ENCODE measurements around the gene COA3. TPM values are rescaled to one million over a fixed set of nuclear protein-coding genes. Genes with fewer than 3 reads are reported as not detected.

Gene COA3
- total RNA-seq, 1 experiment from 2014 or later = 41.0 TPM

DNA sequence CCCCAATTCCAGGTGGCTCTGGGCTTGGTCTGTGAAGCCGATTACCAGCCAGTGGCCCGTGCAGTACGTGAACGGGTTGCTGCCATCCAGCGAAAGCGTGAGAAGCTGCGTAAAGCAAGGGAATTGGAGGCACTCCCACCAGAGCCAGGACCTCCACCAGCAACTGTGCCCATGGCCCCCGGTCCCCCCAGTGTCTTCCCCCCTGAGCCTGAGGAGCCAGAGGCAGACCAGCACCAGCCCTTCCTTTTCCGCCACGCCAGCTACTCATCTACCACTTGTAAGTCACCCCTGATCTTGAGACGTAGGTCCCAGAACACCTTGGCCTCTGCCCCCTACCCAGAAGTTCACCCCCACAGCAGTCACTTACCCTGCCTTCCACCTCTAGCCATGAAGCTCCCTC, 11.2 kb downstream of the COA3 start:
- H3K27me3 Mint-ChIP-seq (ENCODE audit: insufficient read depth, unreplicated experiment) = no peaks in the 10 kb centered on the region
- no peak for DNase-seq (ENCODE audit: unreplicated experiment)
- TF ChIP-seq CTCF (IDR thresholded peaks at IDR 0.05; ENCODE audit: unreplicated experiment) = no peak
- H3K4me3 Mint-ChIP-seq (ENCODE audit: unreplicated experiment) = no peak overlapping the region
- no TSS peak for BruUV-seq (replicated peaks)
- H3K27ac Mint-ChIP-seq (ENCODE audit: low read depth, unreplicated experiment) = no peak overlapping the region
- no peaks in the 10 kb centered on the region for H3K9me3 Mint-ChIP-seq (ENCODE audit: unreplicated experiment)
- no peaks in the 10 kb centered on the region for H3K36me3 Mint-ChIP-seq (ENCODE audit: insufficient read depth, unreplicated experiment)
- POLR2A ChIA-PET = interaction anchor here (0.6 to 1.6 kb wide), 5 partner anchors 9 to 1417 kb away, joined by 3 to 6 read pairs (median 4); partner anchors contain the start of genes BECN1, RETREG3 and VPS25
- CTCF ChIA-PET = interaction anchor here (0.9 to 1.0 kb wide), 2 partner anchors 10 to 24 kb away, joined by 3 read pairs; no protein-coding TSS in a partner anchor
- intact Hi-C loops (cut with micrococcal nuclease) = no loop called here
- peaks cover 11% of the 10 kb centered on the region for H3K4me1 Mint-ChIP-seq (ENCODE audit: insufficient read depth, unreplicated experiment)

DNA sequence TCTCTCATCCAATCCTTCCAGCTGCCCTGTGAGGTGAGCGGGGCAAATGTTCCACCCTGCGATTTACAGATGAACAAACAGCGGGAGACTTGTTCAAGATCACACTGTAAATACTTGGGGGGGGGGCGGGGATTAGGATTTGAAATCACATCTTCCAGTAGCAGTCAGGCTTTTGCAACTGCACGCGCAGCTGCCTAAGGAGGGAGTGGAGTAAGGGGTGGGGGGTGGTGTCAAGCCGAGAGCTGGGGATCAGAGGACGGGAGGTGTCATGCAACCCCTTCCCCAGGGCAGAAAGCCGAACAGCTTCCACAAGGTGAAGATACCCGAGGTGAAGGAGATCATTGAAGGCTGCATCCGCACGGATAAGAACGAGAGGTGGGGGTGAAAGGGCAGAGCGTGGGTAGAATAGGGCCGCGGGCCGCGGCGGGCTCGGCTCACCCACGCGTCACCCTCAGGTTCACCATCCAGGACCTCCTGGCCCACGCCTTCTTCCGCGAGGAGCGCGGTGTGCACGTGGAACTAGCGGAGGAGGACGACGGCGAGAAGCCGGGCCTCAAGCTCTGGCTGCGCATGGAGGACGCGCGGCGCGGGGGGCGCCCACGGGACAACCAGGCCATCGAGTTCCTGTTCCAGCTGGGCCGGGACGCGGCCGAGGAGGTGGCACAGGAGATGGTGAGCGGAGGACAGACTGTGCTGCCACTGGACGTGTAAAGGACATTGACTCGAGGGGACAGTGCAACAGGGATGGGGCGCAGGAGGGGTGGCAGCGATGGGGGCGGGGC, 13.5 kb downstream of the COA3 start:
- CTCF ChIA-PET = no interaction called here
- Mint-ChIP-seq H3K4me3 (ENCODE audit: unreplicated experiment) (no peak overlapping the region), H3K36me3 (ENCODE audit: insufficient read depth, unreplicated experiment) (peaks cover 6% of the 10 kb centered on the region), H3K27ac (ENCODE audit: low read depth, unreplicated experiment) (no peak overlapping the region), H3K4me1 (ENCODE audit: insufficient read depth, unreplicated experiment) (peaks cover 11% of the 10 kb centered on the region), H3K27me3 (ENCODE audit: insufficient read depth, unreplicated experiment) (no peaks in the 10 kb centered on the region), H3K9me3 (ENCODE audit: unreplicated experiment) (no peaks in the 10 kb centered on the region)
- DNase-seq (ENCODE audit: unreplicated experiment) = no peak
- intact Hi-C loops (cut with micrococcal nuclease) = no loop called here
- BruUV-seq (replicated peaks) = no TSS peak
- POLR2A ChIA-PET = interaction anchor here (2.6 kb wide), 1 partner anchor 12 kb away, joined by 24 read pairs; the partner anchor contains the start of gene VPS25
- TF ChIP-seq CTCF (IDR thresholded peaks at IDR 0.05; ENCODE audit: unreplicated experiment) = no peak

DNA sequence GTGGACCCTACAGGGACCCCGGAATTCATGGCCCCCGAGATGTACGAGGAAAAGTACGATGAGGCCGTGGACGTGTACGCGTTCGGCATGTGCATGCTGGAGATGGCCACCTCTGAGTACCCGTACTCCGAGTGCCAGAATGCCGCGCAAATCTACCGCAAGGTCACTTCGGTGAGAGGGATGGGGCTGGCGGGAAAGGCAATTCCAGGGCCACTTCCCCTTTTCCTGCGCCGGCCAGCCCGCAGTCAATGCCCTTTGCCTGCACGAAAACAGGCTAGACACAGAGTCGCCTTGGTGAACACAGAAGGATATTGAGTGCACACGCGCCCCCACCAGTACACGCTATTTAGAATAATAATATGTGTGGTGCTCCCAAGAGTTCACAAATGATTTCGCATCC, 14.1 kb downstream of the COA3 start:
- no peak for DNase-seq (ENCODE audit: unreplicated experiment)
- Mint-ChIP-seq H3K9me3 (ENCODE audit: unreplicated experiment) (no peaks in the 10 kb centered on the region), H3K4me3 (ENCODE audit: unreplicated experiment) (no peak overlapping the region), H3K27me3 (ENCODE audit: insufficient read depth, unreplicated experiment) (no peaks in the 10 kb centered on the region), H3K27ac (ENCODE audit: low read depth, unreplicated experiment) (no peak overlapping the region), H3K36me3 (ENCODE audit: insufficient read depth, unreplicated experiment) (peaks cover 6% of the 10 kb centered on the region), H3K4me1 (ENCODE audit: insufficient read depth, unreplicated experiment) (peaks cover 11% of the 10 kb centered on the region)
- TF ChIP-seq CTCF (IDR thresholded peaks at IDR 0.05; ENCODE audit: unreplicated experiment) = no peak
- ChIA-PET POLR2A (interaction anchor here (2.6 kb wide), 1 partner anchor 11 kb away, joined by 24 read pairs; the partner anchor contains the start of gene VPS25), CTCF (no interaction called here)
- intact Hi-C loops (cut with micrococcal nuclease) = no loop called here
- BruUV-seq (replicated peaks) = no TSS peak

- ChIA-PET CTCF (no interaction called here), POLR2A (interaction anchor here (2.5 kb wide), 1 partner anchor 10 kb away, joined by 15 read pairs; the partner anchor contains the start of gene VPS25)
- H3K9me3 Mint-ChIP-seq (ENCODE audit: unreplicated experiment) = no peaks in the 10 kb centered on the region
- no TSS peak for BruUV-seq (replicated peaks)
- H3K36me3 Mint-ChIP-seq (ENCODE audit: insufficient read depth, unreplicated experiment) = peaks cover 10% of the 10 kb centered on the region
- no peak for DNase-seq (ENCODE audit: unreplicated experiment)
- TF ChIP-seq CTCF (IDR thresholded peaks at IDR 0.05; ENCODE audit: unreplicated experiment) = no peak
- H3K4me3 Mint-ChIP-seq (ENCODE audit: unreplicated experiment) = no peak overlapping the region
- H3K4me1 Mint-ChIP-seq (ENCODE audit: insufficient read depth, unreplicated experiment) = peaks cover 11% of the 10 kb centered on the region
- intact Hi-C loops (cut with micrococcal nuclease) = no loop called here
- peak overlapping the region; percentile 1 for H3K27ac Mint-ChIP-seq (ENCODE audit: low read depth, unreplicated experiment)
- H3K27me3 Mint-ChIP-seq (ENCODE audit: insufficient read depth, unreplicated experiment) = no peaks in the 10 kb centered on the region
These were observed 14.7 kb downstream of the COA3 start for GRCh38 chr17:42783791-42784138.
